Measurements from ENCODE around the gene MLXIP.

Gene MLXIP

GRCh38 chr12:122042910-122043309 lies 35.6 kb upstream of the MLXIP start:
- TF ChIP-seq FOXP2 (optimal IDR thresholded peaks at IDR 0.05; ENCODE audit: borderline replicate concordance, extremely low read depth, extremely low read length, insufficient read depth) (no peak), POLR2AphosphoS5 (IDR thresholded peaks at IDR 0.05; ENCODE audit: low read depth, low read length) (no peak), SIN3A (IDR thresholded peaks at IDR 0.05; ENCODE audit: borderline replicate concordance, insufficient read depth, low read length) (no peak), TAF1 (IDR thresholded peaks at IDR 0.05; ENCODE audit: borderline replicate concordance, insufficient read depth, low read length) (no peak), REST (IDR thresholded peaks at IDR 0.05; ENCODE audit: insufficient read depth in 1 of 2, low read depth in 2 of 2, low read length in 2 of 2) (no peak)

GRCh38 chr12:122043476-122043875 lies 35.1 kb upstream of the MLXIP start:
- TF ChIP-seq POLR2AphosphoS5 (IDR thresholded peaks at IDR 0.05; ENCODE audit: low read depth, low read length) (no peak), FOXP2 (optimal IDR thresholded peaks at IDR 0.05; ENCODE audit: borderline replicate concordance, extremely low read depth, extremely low read length, insufficient read depth) (no peak), REST (IDR thresholded peaks at IDR 0.05; ENCODE audit: insufficient read depth in 1 of 2, low read depth in 2 of 2, low read length in 2 of 2) (no peak), SIN3A (IDR thresholded peaks at IDR 0.05; ENCODE audit: borderline replicate concordance, insufficient read depth, low read length) (no peak), TAF1 (IDR thresholded peaks at IDR 0.05; ENCODE audit: borderline replicate concordance, insufficient read depth, low read length) (no peak)

- TF ChIP-seq REST (IDR thresholded peaks at IDR 0.05; ENCODE audit: insufficient read depth in 1 of 2, low read depth in 2 of 2, low read length in 2 of 2): no peak
- no peak for TF ChIP-seq SIN3A (IDR thresholded peaks at IDR 0.05; ENCODE audit: borderline replicate concordance, insufficient read depth, low read length)
- TF ChIP-seq POLR2AphosphoS5 (IDR thresholded peaks at IDR 0.05; ENCODE audit: low read depth, low read length): no peak
- no peak for TF ChIP-seq TAF1 (IDR thresholded peaks at IDR 0.05; ENCODE audit: borderline replicate concordance, insufficient read depth, low read length)
- TF ChIP-seq FOXP2 (optimal IDR thresholded peaks at IDR 0.05; ENCODE audit: borderline replicate concordance, extremely low read depth, extremely low read length, insufficient read depth): no peak
Observed at GRCh38 chr12:122045262-122045661, 33.3 kb upstream of the MLXIP start.

- no peak for TF ChIP-seq SIN3A (IDR thresholded peaks at IDR 0.05; ENCODE audit: borderline replicate concordance, insufficient read depth, low read length)
- no peak for TF ChIP-seq TAF1 (IDR thresholded peaks at IDR 0.05; ENCODE audit: borderline replicate concordance, insufficient read depth, low read length)
- no peak for TF ChIP-seq REST (IDR thresholded peaks at IDR 0.05; ENCODE audit: insufficient read depth in 1 of 2, low read depth in 2 of 2, low read length in 2 of 2)
- TF ChIP-seq FOXP2 (optimal IDR thresholded peaks at IDR 0.05; ENCODE audit: borderline replicate concordance, extremely low read depth, extremely low read length, insufficient read depth): no peak
- no peak for TF ChIP-seq POLR2AphosphoS5 (IDR thresholded peaks at IDR 0.05; ENCODE audit: low read depth, low read length)
Observed at GRCh38 chr12:122046145-122046544, 32.4 kb upstream of the MLXIP start.

- no peak for TF ChIP-seq SIN3A (IDR thresholded peaks at IDR 0.05; ENCODE audit: borderline replicate concordance, insufficient read depth, low read length)
- no peak for TF ChIP-seq POLR2AphosphoS5 (IDR thresholded peaks at IDR 0.05; ENCODE audit: low read depth, low read length)
- TF ChIP-seq REST (IDR thresholded peaks at IDR 0.05; ENCODE audit: insufficient read depth in 1 of 2, low read depth in 2 of 2, low read length in 2 of 2): no peak
- no peak for TF ChIP-seq FOXP2 (optimal IDR thresholded peaks at IDR 0.05; ENCODE audit: borderline replicate concordance, extremely low read depth, extremely low read length, insufficient read depth)
- TF ChIP-seq TAF1 (IDR thresholded peaks at IDR 0.05; ENCODE audit: borderline replicate concordance, insufficient read depth, low read length): no peak
Observed at GRCh38 chr12:122048151-122048550, 30.4 kb upstream of the MLXIP start.

Data from PFSK-1 (cell line).